NT2/D1 (cell line): ENCODE results near the gene MYB.

ENCODE experiments used
- DNase-seq: peaks from one replicate; pipeline ENCODE4 v3.0.0-alpha.2; 2011; ENCODE audit warnings: low read depth, low spot score
- H3K27me3 ChIP-seq: 2 replicates; pipeline ENCODE4 v1.6.0; 2011; ENCODE audit warnings: mild to moderate bottlenecking; ENCODE audit not compliant: insufficient read length, insufficient read depth
- H3K36me3 ChIP-seq: 2 replicates; pipeline ENCODE4 v1.6.1; 2011; ENCODE audit warnings: mild to moderate bottlenecking, low read length, mixed read lengths; ENCODE audit not compliant: insufficient read depth, insufficient read length
- H3K4me1 ChIP-seq: 2 replicates; pipeline ENCODE4 v1.5.1; 2011; ENCODE audit not compliant: insufficient read depth, insufficient read length
- H3K4me3 ChIP-seq: 2 replicates; pipeline ENCODE4 v1.5.1; 2011; ENCODE audit warnings: low read depth; ENCODE audit not compliant: insufficient read length
- H3K9ac ChIP-seq: 2 replicates; pipeline ENCODE4 v1.6.0; 2011; ENCODE audit warnings: low read depth; ENCODE audit not compliant: insufficient read length
- H3K9me3 ChIP-seq: 2 replicates; pipeline ENCODE4 v1.5.1; 2011; ENCODE audit warnings: mild to moderate bottlenecking, low read length; ENCODE audit not compliant: insufficient read depth
- SUZ12 ChIP-seq: IDR thresholded peaks from 2 replicates; pipeline ENCODE4 v1.6.1; 2011; ENCODE audit not compliant: insufficient read length, insufficient read depth; ENCODE audit errors: extremely low read depth
- YY1 ChIP-seq: IDR thresholded peaks from 2 replicates; pipeline ENCODE4 v1.6.1; 2011; ENCODE audit not compliant: insufficient read length, insufficient read depth
- ZNF274 ChIP-seq: IDR thresholded peaks from 2 replicates; pipeline ENCODE4 v1.6.1; 2011; ENCODE audit warnings: mild to moderate bottlenecking, low read depth, low read length

The MYB gene

GRCh38 chr6:135224037-135224647 is 43.0 kb downstream of the MYB start:
- TF ChIP-seq SUZ12: no peak

GRCh38 chr6:135225911-135226310 is 44.8 kb downstream of the MYB start:
- H3K27me3 ChIP-seq: no peaks in the 10 kb centered on the region
- H3K9ac ChIP-seq: no peak overlapping the region
- H3K4me3 ChIP-seq: no peak overlapping the region
- H3K36me3 ChIP-seq: no peaks in the 10 kb centered on the region
- no peaks in the 10 kb centered on the region for H3K4me1 ChIP-seq
- DNase-seq: no peak
- no peaks in the 10 kb centered on the region for H3K9me3 ChIP-seq
- TF ChIP-seq ZNF274 (no peak), YY1 (no peak), SUZ12 (no peak)

More at GRCh38 chr6:135224037-135224647, 43.0 kb downstream of the MYB start:
- H3K27me3 ChIP-seq: no peaks in the 10 kb centered on the region
- H3K4me1 ChIP-seq: no peaks in the 10 kb centered on the region
- DNase-seq: no peak
- no peaks in the 10 kb centered on the region for H3K9me3 ChIP-seq
- H3K36me3 ChIP-seq: no peaks in the 10 kb centered on the region
- H3K9ac ChIP-seq: no peak overlapping the region
- H3K4me3 ChIP-seq: no peak overlapping the region

GRCh38 chr6:135226537-135226936 is 45.4 kb downstream of the MYB start:
- H3K4me1 ChIP-seq: no peaks in the 10 kb centered on the region
- no peaks in the 10 kb centered on the region for H3K9me3 ChIP-seq
- no peak overlapping the region for H3K9ac ChIP-seq
- H3K4me3 ChIP-seq: no peak overlapping the region
- H3K36me3 ChIP-seq: no peaks in the 10 kb centered on the region
- TF ChIP-seq YY1 (no peak), ZNF274 (no peak), SUZ12 (no peak)
- no peaks in the 10 kb centered on the region for H3K27me3 ChIP-seq
- DNase-seq: no peak

- H3K4me1 ChIP-seq: no peaks in the 10 kb centered on the region
- no peak overlapping the region for H3K4me3 ChIP-seq
- no peaks in the 10 kb centered on the region for H3K27me3 ChIP-seq
- H3K36me3 ChIP-seq: no peaks in the 10 kb centered on the region
- DNase-seq: no peak
- no peak overlapping the region for H3K9ac ChIP-seq
- TF ChIP-seq ZNF274: no peak
- no peak for TF ChIP-seq SUZ12
- no peak for TF ChIP-seq YY1
- H3K9me3 ChIP-seq: no peaks in the 10 kb centered on the region
Measured at GRCh38 chr6:135227349-135227748, 46.2 kb downstream of the MYB start.

GRCh38 chr6:135227758-135228157 is 46.6 kb downstream of the MYB start:
- no peak for DNase-seq
- TF ChIP-seq SUZ12 (no peak), ZNF274 (no peak), YY1 (no peak)
- H3K4me1 ChIP-seq: no peaks in the 10 kb centered on the region

GRCh38 chr6:135228486-135228885 is 47.4 kb downstream of the MYB start:
- no peak overlapping the region for H3K9ac ChIP-seq
- no peaks in the 10 kb centered on the region for H3K4me1 ChIP-seq
- no peaks in the 10 kb centered on the region for H3K9me3 ChIP-seq
- DNase-seq: no peak
- no peak overlapping the region for H3K4me3 ChIP-seq
- H3K27me3 ChIP-seq: no peaks in the 10 kb centered on the region
- H3K36me3 ChIP-seq: no peaks in the 10 kb centered on the region
- TF ChIP-seq ZNF274 (no peak), SUZ12 (no peak), YY1 (no peak)

More at GRCh38 chr6:135227758-135228157, 46.6 kb downstream of the MYB start:
- H3K4me3 ChIP-seq: no peak overlapping the region
- no peak overlapping the region for H3K9ac ChIP-seq
- no peaks in the 10 kb centered on the region for H3K27me3 ChIP-seq
- H3K36me3 ChIP-seq: no peaks in the 10 kb centered on the region
- no peaks in the 10 kb centered on the region for H3K9me3 ChIP-seq

GRCh38 chr6:135229996-135230395 is 48.9 kb downstream of the MYB start:
- TF ChIP-seq SUZ12: no peak
- TF ChIP-seq YY1: no peak
- no peak for TF ChIP-seq ZNF274
- no peak for DNase-seq
- no peak overlapping the region for H3K9ac ChIP-seq

More at GRCh38 chr6:135229996-135230395, 48.9 kb downstream of the MYB start:
- no peaks in the 10 kb centered on the region for H3K36me3 ChIP-seq
- no peaks in the 10 kb centered on the region for H3K9me3 ChIP-seq
- no peaks in the 10 kb centered on the region for H3K4me1 ChIP-seq
- H3K27me3 ChIP-seq: no peaks in the 10 kb centered on the region
- no peak overlapping the region for H3K4me3 ChIP-seq
